Measurements from ENCODE around the gene HYAL3.
"Not testable (repeated sequence)": the region's sequence is repeated elsewhere in the genome, so short reads cannot be mapped to it uniquely, and the experiment has no call there.

HYAL3 gene

DNA sequence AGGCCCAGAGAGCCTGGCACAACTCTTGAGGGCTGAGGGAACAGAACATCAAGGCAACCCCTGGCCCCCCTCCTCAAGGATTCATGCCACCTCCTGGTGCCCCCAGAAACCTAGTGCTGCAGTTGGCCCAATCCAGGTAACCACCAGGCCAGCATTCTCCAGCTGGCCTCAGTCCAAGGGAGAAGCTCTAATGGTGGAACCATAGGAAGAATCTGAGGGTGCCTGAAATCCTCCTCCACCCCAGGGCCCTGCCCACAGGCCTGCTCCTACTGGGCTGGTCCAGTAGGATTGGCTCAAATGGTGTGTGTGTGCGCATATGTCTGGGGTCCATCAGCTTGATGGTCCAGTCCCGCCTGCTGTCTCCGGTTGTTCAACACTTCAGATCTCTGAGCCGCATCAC lies 15.6 kb upstream of the HYAL3 start:
- DNase-seq (ENCODE audit: low spot score), result no peak

DNA sequence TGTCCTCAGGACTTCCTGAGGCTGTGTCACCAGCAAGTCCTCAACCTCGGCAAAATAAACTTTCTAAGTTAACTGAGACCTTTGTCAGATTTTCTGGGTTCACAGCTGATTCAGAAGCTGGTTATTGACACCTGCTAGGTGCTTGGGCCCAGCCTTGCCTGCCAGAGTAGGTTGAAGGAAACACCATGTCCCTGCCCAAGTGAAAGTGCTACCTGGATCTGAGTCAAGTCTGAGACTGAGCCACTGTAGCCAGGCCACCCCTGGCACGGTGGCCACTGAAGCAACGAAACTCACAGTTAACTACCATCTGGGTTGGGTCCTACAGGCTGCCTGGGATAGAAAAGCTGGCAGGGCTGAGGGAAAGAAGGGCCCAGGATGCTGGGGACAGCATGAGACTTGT lies 15.1 kb upstream of the HYAL3 start:
- FAIRE-seq (no peak), DNase-seq (ENCODE audit: low spot score) (no peak)

More for the DNA sequence above, 15.6 kb upstream of the HYAL3 start:
- FAIRE-seq, result no peak

DNA sequence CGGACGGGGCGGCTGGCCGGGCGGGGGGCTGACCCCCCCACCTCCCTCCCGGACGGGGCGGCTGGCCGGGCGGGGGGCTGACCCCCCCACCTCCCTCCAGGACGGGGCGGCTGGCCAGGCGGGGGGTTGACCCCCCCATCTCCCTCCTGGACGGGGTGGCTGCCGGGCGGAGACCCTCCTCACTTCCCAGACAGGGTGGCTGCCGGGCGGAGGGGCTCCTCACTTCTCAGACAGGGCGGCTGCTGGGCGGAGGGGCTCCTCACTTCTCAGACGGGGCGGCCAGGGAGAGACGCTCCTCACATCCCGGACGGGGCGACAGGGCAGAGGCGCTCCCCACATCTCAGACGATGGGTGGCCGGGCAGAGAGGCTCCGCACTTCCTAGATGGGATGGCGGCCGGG lies 12.8 kb upstream of the HYAL3 start:
- not testable (repeated sequence) for DNase-seq (ENCODE audit: low spot score); FAIRE-seq

DNA sequence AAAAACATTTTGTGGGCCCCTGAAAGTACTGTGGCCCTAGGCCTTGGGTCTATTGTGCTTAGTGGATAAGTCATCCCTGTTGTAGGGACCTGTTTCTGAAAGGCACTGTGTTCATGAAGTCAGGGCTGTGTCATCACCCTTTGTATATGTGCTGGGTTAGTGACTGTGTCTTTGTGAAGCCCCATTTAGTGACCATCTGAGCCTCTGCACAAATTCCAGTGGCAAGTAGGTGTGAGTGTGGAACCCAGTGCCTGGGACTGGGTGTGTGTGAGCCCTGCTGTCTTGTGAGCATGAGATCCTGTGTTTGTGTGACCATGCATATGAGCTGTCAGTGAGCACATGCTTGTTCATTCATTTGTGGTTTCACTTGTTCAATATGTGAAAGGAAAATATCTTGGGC lies 5.4 kb upstream of the HYAL3 start:
- DNase-seq (ENCODE audit: low spot score) (no peak), FAIRE-seq (no peak)

DNA sequence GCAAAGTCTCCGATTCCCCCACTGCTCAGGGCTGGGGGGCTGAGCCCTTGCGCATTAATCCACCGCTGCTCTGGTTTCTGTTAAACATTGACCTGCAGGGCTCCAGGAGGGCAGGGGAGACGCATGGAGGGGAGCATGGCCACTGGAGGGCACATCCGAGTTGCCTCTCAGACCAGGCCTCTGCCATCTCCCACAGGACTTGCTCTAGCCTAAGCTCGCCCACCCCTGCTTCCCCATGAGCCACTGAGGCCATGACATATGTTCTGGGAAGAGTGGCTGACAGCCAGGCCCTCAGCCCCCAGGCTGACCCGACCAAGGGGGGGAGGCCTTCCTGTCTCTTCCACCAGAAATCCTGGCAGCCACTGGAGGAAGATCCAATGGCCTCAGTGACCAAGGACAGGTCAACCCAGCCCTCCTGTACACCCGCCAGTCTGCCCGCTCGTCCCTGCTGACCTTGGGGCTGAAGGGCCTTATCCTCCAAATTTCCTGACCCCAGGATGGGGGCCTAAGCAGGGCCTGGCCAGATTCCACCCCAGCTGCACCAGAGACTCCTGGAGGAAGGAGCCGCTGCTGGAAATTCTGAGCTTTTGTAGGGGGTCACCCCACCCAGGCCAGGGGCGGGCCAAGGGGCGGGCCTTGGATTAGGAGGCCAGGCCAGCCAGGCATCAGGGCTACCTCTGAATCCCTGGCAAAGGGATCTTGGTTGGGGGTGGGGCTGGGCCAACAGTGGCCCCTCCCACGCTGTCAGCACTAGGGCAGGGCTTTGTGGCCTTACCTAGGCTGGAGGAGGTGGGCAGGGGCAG lies 4.0 kb upstream of the HYAL3 start, which contains the start of gene HYAL1:
HYAL1 (minus strand) TSS at position 562 of the 803 bp plus-strand sequence. CDS start 618 bp downstream, outside the sequence.
- no peak for DNase-seq (ENCODE audit: low spot score)
- FAIRE-seq, result no peak

DNA sequence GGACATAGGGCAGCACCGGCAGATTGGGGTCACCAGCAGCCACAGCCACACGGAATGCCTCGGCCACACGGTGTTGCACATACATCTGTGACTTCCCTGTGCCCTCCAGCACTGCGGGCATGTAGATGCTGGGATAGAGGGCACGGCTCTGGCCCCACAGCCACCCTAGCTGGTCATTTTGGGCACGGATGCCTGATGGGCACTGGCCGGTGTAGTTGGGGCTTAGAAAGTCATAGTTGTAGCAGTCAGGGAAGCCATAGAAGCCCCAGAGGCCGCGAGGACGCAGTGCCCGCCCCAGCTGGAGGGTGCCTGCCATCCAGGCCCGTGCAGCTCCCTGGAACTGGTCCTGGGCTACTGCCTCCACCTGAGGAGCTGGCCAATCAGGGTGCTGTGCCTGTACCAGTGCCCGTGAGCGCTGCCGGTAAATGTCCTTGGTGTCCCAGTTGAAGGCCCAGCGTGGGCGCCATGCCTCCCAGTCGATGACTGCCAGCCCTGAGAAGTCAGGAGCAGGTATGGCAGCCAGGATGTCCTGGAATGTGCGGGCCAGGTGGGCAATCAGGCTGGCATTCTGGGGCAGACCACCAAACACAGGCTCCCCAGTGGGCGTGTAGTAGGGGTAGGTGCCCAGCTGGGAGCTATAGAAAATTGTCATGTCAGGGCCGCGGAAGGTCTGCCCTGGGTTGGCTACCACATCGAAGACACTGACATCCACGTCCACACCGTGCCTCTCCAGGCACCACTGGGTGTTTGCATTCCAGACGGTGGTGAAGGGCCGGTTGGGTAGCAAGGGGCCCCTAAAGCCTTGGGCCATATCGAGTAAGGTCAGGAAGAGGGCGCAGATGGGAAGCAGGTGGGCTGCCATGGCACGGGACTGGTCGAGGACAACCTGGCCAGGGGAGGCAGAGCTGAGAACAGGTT lies 3.1 kb upstream of the HYAL3 start:
- DNase-seq (ENCODE audit: low spot score) (no peak), FAIRE-seq (no peak)

DNA sequence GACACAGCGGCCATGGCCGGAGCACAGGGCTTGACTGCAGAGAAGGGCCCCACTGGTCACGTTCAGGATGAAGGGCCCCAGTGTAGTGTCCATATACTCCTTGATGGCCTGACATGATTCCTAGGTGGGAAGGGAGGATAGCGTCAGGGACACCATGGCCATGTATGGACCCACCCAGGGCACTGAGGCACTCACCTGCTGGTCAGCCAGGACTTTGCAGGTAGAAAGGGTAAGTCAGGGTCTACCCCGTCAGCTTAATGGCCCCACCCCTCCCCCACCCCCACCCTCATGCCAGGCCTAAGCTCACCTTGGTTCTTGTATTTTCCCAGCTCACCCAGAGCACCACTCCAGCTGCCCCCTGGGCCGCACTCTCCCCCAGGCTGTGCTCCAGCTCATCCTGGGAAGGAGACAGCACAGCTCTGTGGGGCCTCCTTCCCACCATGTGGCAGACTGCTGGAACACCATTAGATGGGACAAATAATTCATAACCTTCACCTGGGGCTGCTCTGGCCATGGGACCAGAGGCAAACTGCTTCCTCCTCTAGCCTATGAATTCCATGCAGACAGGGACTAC lies 1.6 kb upstream of the HYAL3 start:
- no peak for DNase-seq (ENCODE audit: low spot score)
- no peak for FAIRE-seq

DNA sequence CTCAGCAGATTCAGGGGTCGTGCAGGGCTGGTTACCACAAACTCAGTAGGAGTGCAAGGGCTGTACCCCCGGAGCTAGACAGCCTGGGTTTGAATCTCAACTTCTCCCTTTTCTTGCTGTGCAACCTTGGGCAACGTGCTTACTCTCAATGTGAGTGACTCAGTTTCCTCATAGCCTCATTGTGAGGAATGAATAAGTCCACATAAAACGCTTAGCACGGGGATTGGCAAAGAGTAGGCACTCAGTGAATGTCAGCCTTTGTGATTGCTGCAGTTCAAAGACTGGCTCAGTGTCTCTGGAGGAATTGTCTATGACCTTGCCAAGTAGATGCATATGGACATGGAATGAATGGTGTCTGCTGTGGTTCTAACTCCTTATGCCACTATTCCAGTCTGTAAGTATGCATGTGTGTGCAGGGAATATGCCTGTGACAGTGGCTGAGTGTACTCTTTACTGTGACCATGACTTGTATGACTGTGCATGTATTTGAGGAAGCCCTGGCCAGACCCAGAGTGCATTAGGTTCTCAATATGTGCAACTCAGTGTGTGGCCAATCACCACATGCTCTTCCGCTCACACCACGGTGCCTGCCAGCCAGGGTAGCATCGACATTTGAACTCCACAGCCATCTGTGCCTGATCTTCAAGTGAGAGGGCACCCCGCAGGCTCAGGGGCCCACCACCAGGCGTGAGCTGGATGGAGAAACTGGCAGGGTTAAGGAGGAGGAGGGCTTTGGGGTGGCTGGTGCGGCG lies 900 bp upstream of the HYAL3 start:
- FAIRE-seq (peak; percentile 20), DNase-seq (ENCODE audit: low spot score) (no peak)

DNA sequence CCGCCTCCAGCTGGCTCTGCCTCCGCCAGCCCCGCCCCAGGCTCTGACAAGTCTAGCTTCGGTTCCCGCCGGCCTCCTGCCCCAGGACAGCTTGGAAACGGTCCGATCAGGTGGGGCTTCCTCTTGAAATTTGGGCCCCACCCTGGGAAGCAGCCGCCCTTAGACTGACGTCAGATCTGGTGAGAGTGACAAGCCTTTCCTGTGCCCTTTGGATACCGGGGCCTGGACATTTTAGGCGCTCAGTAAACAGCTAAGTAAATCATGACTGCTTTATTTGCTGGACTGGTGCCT lies 378 bp upstream of the HYAL3 start:
- DNase-seq (ENCODE audit: low spot score), result no peak
- no peak for FAIRE-seq

DNA sequence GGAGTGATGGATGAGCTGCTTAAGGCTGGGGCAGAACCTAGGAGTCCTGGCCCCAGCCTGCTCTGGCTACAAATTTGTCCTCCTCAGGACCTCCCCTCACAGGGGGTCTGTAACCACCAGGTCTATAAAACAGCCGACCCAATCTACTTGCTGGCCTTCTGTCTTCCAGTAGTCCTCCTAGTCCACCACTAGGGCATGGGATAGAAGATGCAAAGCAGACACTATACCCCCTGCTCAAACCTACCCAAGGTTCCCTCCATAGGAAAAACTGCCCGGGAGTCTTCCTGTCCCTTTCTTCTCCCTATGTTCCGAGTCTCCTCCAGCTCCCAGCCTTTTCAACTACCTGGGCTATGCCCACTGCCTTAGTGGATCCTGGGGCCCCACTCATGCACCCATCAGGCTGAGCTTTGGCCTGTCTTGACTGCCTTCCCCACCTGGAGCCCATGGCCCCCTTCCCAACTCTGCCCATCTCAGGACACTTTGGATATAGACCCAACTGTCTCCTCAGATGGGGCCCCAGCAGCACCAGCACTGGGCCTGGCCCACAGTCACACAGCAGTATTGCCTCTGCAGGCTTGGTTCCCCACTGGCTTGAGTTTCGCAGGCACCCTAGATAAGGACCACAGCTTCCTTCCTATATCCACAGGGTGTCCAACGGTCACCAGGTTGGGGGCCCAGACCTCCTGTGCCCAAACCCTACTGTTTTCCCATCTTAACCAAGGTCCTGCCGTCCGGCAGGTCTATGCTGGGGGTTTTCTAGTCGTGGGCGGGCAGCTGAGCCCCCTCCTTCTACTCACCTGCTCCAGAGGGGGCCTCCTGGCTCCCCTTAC lies 1.1 kb downstream of the HYAL3 start:
- DNase-seq (ENCODE audit: low spot score), result no peak
- FAIRE-seq, result no peak

DNA sequence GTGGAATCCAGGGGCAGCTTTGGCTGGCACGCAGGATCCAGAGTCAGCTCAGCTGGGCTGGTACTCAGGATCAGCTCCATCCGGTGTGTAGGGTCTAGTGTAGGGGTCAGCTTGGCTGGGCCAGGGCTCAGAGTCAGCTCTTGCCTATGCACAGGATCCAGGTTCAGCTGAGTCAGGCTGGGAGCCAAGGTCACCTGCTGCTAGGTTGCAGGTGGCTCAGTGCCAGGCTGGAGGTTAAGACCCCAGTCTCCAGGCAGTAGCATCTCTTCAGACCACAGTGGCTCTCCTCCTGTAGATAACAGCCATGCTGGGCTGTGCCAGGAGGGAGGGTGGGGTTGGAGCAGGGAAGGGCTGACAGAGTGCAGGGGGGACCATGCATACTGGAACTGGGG lies 1.8 kb downstream of the HYAL3 start:
- FAIRE-seq, result no peak
- DNase-seq (ENCODE audit: low spot score), result no peak

DNA sequence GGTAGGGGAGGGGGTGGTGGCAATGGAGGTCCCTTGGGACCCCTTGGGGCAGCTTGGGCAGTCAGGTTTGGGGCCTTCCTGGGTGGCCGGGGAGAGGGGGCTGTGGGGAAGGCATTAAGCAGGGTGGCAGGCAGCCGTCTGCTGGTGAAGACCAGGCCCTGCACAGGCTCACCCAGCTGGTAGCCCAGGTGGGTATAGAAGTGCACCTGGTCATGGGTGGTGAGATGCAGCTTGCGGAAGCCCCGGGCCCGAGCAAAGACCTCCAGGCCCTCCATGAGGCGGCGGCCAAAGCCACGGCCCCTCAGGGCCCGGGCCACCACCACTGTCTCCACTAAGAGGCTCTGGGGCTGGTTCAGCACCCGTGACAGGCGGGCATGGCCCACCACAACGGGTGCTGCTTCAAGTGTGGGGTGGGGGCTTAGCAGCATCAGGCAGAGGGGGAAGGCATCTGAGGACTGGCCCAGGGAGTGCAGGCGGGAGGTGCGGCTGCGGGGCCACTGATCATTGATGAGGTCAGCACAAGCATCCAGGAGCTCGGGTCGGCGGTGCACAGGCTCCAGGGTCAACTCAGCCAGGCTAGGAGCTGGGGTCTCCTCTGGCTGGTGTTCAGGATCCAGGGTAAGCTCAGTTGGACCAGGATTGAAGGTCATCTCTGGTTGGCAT lies 2.4 kb downstream of the HYAL3 start:
- no peak for DNase-seq (ENCODE audit: low spot score)
- no peak for FAIRE-seq

DNA sequence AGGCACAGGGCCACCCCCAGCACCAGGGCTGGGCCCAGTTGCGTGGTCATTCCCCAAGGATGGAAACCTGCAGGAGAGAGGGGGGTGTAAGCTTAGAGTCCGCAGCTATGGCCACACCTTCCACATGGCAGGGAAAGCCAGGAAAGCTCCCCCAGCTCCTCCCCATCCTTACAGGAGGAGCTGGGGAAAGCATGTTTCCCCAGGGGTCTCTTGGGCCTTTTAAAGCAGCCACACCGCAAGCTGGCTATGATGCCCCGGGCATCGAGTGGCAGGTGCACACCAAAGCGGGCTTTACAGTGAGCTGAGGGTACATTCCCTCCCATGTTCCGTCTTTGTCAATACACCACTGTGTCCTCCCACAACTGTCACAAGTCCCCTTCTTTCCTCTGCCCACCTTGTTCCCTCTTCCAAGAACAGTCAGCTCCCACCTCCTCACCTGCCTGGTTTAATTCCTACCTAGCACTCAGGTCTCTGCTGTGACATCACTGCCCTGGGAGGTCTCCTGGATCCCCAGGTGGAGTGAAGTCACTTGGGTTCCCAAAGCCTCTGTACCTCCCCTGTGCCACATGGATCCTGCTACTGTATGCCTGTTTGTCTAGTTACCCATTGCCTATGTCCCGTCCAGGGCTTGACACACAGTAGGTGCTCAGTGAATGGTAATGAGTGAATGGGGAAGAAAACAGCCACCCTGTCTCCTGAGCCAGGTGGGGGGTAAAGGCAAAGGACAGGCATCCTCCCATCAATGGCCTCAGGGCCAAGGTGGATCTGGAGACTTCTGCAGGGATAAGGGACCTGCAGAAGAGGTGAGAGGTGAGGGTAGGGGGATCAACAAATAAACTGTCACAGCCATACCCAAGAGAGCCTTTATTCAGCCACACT lies 3.4 kb downstream of the HYAL3 start:
- DNase-seq (ENCODE audit: low spot score) (no peak), FAIRE-seq (no peak)

DNA sequence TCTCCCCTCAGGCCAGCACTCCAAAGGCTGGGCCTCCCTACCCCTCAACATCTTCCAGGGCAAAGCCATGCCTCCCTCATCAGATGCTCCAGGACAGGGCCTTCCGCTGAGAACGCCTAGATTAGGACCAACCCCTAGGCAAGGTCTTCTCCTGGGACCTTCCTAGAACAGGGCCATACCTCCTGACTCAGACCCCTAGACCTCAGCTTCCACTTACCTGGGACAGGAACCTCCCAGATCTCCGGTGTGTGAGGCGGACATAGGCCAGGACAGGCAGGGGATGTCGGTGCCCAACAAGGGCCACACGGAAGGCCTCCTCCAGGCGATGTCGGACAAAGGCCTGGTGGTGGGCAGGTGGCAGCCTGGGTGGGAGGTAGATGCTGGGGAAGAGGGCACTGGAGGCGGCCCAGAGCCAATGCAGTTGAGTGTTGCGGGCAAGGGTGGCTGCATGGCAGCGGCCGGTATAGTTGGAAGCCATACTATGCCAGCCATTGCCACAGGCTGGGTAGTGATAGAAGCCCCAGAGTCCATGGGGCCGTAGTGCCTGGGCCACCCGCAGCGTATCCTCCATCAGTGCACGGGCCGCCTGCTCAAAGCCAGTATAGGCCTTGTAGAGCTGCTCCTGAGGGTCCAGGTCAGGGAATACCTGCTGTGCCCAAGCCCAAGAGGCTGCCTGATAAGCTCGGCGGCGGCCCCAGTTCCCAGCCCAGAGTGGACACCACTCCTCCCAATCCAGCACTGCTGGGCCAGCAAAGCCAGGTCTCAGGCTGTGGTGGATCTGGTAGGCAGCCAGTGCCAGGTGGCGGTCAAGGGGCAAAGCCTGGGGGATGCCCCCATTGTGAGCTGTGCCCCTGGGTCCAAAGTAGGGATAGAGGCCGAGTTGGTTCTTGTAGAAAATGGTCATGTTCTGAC lies 4.5 kb downstream of the HYAL3 start:
- FAIRE-seq, result no peak
- no peak for DNase-seq (ENCODE audit: low spot score)

DNA sequence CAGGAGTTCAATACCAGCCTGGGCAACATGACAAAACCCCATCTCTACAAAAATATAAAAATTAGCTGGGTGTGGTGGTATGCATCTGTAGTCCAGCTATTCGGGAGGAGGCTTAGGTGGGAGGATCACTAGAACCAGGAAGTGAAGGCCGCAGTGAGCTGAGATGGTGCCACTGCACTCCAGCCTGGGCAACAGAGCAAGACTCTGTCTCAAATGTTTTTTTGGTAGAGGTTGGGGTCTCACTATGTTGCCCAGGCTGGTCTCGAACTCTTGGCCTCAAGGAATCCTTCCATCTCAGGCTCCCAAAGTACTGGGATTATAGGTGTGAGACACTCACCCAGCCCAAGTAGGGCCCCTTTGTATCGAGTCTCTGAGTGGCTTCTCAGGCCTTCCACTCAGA lies 5.1 kb downstream of the HYAL3 start:
- DNase-seq (ENCODE audit: low spot score), result no peak
- no peak for FAIRE-seq

DNA sequence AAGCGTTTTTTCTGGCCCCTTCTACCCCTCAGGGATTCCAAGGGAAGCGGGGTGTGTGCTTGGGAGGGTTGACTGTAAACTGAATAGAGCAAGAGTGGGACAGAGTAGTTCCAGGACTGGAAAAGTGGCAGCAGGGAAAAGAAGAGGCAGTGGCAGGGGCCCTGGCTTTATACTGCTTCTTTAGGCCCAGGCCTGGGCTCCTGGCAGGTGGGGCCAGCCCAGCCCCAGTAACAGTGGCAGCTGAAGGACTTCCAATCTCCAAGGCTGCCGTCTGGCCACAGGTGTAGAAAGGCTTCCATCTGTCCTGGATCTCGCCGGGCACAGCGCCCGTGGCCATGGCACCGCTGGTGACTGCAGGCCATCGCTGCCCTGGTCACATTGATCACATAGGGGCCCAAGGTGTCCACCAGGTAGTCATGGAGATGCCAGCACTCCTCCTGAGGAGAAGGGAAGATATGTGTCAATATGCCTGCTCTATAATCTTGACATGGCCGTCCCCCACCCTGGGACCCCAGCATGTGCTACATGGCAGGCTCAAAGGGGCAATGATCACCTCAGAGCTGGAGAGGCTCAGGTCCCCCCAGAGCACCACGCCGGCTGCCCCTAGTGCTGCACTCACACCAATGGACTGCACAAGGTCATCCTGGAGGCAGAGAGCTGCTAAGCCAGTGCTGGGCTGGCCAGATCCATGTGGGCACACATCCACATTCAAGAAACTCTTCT lies 6.0 kb downstream of the HYAL3 start:
- peak; percentile 32 for FAIRE-seq
- DNase-seq (ENCODE audit: low spot score), result no peak

Data from urothelium cell line (cell line).